ENCODE data around the gene UBASH3A.

The UBASH3A gene

DNA sequence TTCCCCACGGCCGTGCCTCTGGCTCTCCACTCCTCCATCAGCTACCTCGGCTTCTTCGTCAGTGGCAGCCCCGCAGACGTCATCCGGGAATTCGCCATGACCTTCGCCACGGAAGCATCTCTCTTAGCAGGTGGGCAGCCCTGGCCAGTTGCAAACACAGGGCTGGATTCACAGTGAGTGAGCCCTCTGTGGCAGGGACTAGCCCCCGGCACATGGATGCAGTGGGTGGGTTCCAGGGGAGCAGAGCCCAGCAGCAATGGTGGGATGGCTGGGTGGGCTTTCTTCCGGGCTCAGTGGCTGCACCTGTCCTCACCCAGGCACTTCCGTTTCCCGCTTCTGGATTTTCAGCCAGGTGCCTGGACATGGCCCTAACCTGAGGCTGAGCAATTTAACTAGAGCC, 9.4 kb downstream of the UBASH3A start:
- DNase-seq = no peak

DNA sequence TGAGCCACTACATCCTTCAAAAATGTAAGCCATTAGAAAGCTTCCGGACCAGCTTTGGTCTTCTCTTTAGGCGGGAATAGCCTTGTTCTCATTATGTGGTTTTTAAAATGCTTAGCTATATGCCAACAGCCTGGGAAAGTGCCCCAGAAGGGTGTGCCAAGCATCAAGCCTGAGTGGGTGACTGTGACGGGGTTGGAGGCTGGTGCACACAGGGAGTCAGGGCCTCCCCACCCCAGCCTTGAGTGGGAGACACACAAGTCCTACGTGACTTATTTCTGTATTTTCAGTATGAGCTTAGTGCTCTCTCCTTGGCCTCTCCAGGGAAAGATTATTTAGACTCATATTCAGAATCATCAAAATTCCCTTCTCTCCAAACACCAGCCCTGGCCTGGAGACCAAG, 9.8 kb downstream of the UBASH3A start:
- DNase-seq = no peak

DNA sequence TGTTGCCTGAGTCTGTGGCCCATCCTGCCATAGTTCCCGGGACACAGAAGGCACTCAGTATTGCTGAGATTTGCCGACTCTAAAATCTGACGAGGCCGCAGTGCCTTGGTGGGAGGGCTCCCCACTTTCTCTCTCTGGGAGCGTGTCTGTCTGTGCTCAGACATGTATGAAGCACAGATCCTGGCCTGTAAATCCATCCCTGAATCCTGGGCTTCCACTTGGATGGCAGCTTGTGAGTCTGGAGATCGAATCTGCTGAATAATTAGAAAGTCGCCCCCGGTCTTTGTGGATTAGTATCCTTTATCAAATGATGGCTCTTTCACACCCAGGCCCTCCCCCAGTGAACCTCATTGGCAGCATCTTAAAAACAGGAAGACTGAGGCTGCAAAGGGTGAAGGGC, 10.4 kb downstream of the UBASH3A start:
- DNase-seq = no peak

DNA sequence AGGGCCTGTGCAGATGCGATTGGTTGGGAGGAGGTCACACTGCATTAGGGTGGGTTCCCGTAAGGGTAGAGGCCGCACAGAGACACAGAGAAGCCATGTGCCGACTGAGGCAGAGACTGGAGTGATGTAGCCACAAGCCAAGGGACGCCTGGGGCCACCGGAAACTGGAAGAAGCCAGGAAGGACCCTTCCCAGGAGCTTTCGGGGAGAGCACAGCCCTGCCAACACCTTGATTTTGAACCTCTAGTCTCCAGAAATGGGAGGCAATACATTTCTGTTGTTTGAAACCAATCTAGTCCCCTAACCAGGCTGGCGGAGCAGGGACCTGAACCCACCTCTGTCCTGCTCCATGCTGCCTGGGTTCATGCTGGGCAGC, 10.8 kb downstream of the UBASH3A start:
- DNase-seq = no peak

DNA sequence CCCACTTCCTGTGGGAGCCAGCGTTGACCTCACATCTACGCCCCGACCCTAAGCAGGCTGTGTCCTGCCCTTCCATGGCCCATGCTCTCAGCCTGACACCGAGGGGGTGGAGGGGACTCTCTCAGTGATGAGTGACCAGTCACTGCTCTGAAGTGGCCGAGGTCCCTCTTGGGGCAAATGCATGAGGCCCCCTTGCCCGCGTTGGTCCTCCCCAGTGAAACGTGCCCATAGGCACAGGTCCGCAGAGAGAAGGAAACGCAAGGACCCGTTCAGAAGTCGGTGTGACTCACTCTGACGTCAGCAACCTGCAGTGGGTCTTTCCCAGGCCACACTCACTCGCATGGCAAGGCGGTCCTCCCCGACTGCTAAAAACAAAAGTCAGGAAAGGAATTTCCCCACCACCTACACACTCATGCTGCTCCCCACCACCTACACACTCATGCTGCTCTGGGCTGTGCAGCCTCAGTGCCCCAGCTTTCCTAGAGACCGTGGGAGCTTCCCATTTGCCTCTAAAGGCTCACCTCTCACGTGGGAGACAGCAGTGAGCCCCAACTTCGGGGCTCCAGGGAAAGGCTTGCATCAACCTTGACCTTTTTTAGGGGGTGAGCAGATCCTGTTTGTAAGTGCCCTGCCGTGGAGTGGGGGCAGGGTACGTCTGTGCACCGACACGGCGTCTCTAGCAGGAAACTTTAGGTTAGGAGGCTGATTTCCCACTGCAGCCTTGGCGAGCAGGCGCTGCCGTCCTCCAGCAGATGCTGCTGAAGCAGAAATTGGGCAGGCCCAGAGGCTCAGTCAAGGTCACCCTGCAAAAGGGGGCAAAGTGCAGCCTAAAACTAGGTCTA, 11.4 kb downstream of the UBASH3A start:
- DNase-seq = peak; percentile 92

DNA sequence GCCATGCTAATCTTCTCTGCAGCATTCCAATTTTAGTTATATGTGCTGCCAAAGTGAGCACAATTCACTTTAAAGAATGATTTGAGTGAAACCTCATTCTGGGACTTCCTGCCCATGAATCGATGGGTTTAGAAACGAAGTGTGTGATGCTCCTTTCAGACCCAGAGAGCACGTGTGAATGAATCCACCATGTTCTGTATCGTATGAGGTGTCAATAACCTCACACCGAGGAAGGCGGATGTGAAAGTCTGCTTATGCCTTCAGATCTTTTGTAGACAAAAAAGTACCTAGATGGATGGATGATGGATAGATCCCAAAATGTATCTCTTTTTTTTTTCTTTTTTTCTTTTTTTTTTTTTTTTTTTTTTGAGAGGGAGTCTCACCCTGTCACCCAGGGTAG, 13.8 kb downstream of the UBASH3A start:
- no peak for DNase-seq

DNA sequence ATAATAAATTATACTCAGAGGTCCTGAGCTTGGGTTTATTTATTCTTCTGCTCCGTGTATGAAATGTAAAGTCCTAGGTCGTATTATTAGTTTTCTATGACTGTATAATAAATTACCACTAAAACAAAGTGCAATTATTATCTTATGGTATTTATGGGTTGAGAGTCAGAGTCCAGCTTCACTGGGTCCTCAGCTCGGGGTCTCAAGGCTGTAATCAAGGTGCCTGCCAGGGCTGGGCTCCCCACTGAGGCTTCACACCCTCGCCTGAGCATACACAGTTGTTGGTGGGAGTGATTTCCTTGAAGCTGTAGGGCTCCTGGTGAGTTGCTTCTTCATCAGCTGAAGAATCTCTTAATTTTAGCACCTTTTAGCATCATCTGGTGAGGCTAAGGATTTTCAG, 15.2 kb downstream of the UBASH3A start:
- DNase-seq = no peak

DNA sequence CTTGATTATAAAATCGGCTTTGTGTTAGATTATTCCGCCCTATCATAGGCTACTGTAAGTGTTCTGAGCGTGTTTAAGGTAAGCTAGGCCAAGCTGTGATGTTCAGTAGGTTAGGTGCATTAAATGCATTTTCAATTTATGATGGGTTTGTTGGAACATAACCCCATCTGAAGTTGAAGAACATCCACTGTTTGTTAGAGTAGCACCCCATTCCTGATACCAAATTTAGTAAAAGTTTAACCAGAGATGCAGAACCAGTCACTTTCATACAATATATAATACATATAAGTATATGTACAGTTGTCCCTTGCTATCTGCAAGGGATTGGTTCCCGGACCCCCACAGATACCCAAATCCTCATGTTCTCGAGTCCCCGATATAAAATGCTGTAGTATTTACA, 16.1 kb downstream of the UBASH3A start:
- DNase-seq = no peak

DNA sequence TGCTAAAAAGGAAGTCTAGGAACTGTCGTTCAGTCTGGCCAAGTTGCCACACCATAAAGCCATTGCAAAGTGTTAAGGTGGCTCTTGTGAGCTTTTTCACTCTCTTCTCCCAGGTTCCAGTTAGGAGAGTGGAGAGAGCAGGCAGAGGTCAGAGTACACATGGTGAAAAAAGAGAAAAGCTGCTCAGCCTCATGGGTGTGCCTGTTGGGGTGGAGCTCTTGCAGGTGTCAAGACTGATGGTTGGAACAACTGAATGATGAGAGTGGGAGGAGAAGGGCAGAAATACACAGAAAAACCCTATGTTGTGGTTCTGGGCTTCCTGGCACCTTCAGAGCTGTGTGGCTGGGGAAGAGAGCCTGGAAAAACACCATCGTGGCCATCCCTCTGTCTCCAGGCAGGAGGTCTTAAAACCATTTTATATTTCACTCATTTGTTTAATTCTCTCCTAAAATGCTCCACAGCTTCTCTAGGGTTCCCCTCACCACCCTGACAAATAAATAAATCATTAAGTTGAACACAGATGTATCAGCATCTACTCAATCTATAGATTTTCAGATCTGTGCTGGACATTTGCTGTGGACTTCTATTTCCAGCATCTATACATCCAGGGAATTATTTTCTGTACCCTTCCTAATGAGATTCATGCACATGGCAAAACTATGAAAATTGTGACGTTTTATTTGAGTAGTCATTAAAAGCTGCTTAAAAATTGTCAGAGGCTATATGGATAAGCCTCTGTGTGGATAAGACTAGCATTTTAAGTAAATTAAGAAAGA, 17.5 kb downstream of the UBASH3A start:
- no peak for DNase-seq

DNA sequence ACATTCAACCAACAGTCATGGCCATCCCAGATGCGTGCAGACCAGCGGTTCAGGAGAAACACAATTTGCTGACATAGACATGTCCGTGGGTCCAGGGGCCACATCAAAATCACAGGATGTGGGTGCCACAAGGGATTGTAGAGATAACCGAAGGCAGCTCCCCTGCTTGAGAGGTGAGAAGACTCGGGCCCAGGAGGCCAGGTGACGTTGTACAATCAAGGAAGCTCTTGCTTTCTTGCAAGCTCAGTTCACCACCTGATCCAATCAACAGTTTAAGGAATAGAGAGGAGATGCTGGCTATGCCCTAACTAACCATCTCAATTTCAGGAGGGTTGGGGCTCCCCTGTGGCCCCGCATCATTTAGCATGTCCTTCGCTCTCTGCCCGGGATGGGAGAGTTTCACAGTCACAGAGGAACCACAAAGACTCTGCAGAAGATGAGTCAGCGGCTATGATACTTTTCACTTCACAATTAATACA, 19.5 kb downstream of the UBASH3A start:
- DNase-seq = no peak

DNA sequence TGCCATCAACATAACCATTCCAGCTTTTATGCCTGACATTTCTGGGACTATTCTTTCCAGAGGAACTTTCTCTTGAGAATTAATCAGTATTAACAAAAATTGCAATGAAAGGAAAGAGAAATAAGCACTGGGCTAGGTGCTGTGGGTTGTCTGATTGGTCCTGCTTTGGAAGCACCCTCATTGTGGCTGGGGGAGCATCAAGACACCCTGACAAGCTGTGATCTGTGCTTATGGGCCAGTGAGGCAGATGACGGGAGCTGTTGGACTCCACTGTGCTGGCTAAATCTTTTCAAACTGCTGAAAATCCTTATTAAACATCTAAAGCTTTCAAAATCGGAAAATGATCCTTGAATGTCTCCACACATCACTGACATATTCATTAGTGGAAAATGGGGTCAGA, 20.0 kb downstream of the UBASH3A start:
- DNase-seq = no peak

DNA sequence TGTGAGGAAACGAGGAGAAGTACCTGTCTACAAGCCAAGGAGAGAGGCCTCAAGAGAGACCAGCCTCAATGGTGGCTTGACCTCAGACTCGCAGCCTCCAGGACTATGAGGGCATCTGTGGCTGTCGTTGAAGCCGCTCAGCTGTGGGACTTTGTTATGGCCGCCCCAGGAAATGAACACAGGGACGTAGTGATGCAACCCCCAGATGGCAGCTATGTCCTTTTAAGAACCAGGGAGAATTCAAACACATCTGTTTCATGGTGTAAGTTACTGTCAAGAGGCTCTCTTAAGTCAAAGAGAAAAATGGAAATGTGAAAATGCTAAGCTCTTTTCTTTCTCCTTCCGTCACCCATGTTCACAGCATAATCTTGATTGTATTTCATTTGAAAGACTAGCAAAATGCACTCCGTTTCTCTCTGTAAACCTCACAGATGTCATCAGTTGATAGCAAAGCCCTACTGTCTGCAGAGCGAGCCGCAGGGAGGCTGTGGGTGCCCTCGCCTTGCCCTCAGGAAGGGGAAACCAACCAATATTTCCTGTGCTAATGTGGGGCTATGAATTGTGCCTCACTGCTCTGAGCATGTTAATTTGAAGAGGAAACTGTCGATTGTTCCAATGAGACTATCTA, 21.3 kb downstream of the UBASH3A start:
- no peak for DNase-seq

DNA sequence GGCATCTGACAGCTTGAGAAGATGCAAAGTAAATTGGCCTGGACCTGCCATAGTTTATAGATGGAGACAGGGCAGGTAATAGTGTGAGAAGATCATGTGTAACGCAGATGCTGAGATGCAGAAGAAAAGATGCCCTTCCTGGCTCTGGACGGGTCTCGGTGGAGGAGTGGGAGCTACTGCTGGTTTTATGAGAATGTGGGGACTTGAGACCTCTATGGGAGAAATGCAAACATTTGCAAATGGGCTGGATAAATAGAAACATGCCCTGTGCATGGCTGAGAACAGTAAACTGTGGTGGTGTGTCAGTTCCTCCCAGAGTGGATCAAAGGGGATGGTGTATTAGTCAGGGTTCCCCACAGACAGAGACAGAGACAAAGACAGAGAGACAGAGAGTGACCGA, 21.9 kb downstream of the UBASH3A start:
- no peak for DNase-seq

DNA sequence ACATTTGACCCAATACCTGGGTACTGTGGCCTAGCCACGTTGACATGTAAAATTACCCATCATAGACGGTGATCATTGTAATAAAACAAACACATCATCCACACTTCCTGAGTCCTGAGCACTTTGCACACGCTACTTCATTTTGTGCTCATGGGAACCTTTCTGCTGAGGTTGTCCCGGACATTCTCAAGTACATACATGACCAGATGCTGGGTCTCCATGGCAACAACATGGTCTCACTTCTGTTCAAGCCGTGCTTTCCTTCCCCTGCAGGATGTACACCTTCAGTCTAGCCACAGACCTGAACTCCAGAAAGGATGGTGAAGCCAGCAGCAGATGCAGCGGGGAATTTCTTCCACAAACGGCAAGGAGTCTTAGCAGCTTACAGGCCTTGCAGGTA, 22.7 kb downstream of the UBASH3A start:
- no peak for DNase-seq

DNA sequence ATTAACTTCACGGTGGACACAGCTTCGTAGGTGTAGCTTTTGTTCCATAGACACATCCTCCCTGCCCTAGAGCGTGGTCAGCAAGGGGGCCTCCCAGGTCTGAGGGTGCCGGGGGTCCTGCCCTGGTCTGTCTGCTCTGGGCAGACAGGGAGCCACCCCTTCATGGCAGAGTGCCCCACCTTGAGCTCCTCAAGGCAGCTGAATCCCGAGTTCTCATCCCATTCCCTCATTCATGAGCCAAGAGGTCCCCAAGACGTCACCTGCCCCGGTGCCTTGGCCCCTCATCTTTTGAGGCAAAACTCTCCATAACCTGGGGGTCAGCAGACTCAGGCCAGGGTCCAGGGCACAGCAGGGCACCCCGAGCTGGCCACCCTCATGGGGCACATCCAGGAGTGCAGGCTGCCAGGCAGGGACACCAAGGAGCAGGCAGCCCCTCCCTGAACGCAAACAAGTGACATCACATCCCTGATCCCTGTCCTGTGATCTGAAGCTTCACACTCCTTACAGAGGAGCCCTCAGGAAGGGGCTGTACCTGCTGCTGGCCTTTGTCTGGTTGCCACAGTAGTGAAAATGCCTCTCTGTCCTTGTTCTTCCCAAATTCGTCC, 23.3 kb downstream of the UBASH3A start:
- DNase-seq = no peak

DNA sequence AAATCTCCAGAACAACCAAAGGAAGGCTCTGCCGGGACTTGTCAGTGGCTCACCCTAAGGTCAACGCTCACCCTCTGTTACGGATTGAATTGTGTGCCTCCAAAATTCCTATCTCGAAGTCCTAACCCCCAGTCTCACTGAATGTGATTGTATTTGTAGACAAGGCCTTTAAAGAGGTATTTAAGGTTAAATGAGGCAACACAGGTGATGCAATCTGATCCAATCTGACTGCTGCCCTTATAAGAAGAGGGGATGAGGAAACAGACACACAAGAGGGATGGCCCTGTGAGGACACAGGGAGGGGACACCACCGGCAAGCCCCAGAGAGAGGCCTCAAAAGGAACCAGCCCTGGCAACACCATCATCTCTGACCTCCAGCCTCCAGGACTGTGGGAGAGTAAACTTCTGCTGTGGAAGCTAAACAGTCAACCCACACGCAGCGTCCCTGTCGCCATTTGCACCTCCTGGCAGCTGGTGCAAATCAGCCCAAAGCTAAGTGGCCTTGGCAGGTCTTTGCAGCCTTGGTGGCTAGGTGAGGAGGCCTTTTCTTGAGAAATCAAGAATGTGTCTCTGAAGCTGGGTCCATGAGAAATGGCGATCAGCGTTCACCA, 24.2 kb downstream of the UBASH3A start:
- DNase-seq = no peak

DNA sequence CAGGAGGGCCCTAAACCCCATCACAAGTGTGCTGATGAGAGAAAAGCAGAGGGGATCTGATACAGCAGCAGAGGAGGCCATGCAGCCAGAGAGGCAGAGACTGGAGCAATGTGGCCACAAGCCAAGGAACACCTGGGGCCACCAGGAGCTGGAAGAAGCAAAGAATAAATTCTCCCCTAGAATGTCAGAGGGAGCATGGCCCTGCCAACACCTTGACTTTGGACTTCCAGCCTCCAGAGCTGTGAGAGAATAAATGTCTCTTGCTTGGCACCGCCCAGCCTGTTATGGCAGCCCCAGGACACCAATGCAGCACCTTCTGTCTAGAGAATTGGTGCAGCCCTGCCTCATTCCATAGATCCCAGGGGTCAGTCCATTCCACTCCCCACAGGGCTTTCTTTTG, 25.3 kb downstream of the UBASH3A start:
- DNase-seq = no peak

DNA sequence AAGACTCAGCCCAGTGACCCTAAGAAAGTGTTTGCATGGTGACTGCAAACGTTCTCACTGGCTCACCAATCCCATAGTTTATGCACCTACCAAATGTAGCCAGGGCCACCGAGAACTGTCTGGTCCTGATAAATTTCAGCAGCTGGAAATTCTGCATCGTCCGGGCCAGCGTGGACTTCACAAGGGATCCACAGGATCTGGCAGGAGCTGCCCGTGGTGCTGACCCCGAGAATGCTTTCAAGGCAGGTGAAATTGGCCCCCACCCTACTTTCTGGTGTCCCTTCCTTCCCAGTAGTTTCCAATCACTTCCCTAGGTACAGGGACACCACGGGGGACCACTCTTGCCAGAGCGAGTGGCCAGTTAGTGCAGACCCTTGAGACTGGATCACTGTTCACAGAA, 26.2 kb downstream of the UBASH3A start:
- no peak for DNase-seq

DNA sequence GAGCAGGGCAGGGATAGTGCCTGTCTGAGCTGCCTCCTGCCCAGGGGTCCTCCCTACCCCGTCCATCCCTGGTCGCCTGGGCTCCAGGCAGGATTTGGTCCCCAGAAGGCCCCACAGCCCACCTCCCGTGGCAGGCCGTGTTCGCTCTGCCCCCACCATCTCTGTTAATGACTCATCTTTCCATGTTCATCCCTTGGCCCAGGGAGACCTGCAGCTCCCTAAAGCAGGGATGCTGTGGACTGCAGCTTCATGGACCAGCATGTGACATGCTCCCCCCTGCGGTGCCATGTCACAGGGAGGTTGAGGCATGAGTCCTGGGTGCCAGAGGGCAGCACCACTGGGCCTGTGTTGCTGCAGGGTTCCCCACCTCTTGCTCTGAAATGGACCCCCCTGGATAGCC, 26.8 kb downstream of the UBASH3A start:
- DNase-seq = no peak

DNA sequence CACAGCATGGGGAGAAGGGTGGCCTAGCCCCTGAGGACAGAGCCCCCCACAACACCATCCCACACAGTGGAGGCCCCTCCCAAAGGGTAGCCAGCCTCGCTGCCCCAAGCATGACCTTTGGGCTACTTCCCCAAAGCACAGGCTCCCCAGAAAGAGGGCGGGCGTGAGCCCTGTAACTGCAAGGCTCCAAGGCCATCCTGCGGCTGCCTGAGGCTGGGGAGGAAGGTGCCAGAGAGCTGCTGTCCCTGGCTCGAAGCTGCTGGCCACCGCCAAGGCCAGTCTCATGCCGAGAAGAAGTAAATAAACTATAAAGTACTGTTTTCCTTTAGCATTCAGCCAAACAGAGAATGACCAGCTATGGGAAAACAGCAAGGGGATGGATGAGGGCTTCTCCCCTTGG, 27.5 kb downstream of the UBASH3A start:
- DNase-seq = no peak

DNA sequence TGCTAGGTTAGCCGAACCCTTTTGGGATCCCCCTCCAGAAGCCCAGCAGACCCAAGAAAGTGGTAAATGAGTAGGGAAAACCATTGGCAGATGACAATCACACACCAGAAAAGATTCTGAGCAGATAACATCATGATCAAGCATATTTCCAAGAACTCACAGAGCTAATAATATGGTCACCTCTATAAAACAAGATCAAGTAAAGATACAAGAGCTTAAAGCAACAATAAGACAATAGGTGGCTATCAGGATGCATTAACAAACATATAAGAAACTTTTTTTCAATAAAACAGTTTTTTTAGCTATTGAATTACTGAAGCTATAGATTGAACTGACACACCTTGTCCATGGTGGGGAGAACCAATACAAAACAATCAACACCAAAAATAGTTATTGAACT, 29.0 kb downstream of the UBASH3A start:
- DNase-seq = no peak

DNA sequence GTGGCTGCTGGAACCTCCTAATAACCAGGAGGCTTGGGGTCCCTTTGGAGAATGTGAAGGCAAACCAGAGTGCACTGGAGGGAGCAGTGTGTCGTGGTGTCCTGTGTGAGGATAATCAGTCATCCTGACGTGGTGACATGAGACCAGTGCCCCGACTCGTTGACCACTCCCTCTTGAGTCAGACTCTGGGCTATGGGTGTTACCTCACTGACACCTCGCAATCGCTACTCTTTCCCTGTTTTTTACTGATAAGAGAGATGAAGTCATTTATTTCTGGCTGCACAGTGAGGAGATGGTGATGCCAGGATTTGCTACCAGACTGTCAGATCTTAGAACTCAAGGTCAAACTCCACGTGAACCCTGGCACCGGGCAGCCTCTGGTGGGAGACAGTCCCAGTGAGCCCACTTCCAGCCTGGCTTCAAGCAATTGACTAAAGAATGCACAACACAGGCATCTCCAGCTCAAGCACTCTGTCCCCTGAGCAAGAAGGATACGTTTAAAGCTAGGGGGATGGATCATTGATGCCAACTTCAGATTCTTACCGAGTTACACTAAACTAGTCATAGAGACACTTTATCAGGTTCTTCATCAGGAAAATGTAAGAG, 30.3 kb downstream of the UBASH3A start:
- DNase-seq = no peak

DNA sequence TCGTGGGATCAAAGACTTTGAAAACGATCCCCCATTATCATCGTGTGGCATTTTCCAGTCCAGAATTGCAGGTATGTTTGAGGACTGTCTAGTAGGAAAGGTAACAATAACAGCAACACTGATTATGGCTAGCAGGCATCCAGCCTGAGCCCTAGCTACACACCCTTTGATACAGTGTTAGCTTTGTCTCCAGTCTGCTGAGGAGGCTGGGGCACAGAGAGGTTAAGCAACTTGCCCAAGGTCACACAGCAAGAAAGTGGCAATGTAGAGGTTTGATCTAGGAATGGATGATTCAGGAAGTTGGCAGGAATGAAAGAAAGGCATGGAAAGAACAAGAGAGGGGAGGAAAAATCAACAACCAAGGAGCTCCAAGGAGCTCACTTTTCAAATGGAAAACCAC, 31.2 kb downstream of the UBASH3A start:
- DNase-seq = no peak
